GM23248 (cell line): ENCODE results near the gene GCK. TPM values are rescaled to one million over a fixed set of nuclear protein-coding genes. Genes with fewer than 3 reads are reported as not detected.

ENCODE experiments used
- DNase-seq: peaks from one replicate; pipeline ENCODE4 v3.0.0-alpha.2; 2015
- H2AFZ ChIP-seq: fragments of 200-600 bp; sonication (generic); 2 replicates; pipeline ENCODE4 v1.6.1; 2016; ENCODE audit warnings: antibody characterized with exemption
- H3F3A ChIP-seq: fragments of 200-600 bp; sonication (generic); 2 replicates; pipeline ENCODE4 v1.6.1; 2016; ENCODE audit warnings: mild to moderate bottlenecking, antibody characterized with exemption, mixed run types; ENCODE audit not compliant: insufficient read depth
- H3K27ac ChIP-seq: fragments of 200-600 bp; sonication (generic); 2 replicates; pipeline ENCODE4 v1.5.1; 2016; ENCODE audit warnings: mild to moderate bottlenecking
- H3K27me3 ChIP-seq: fragments of 200-600 bp; sonication (generic); replicated peaks from 2 replicates; pipeline ENCODE4 v1.6.1; 2016; ENCODE audit warnings: mild to moderate bottlenecking; ENCODE audit not compliant: insufficient read depth
- H3K36me3 ChIP-seq: fragments of 200-600 bp; sonication (generic); 2 replicates; pipeline ENCODE4 v1.6.1; 2016; ENCODE audit warnings: low read depth, mild to moderate bottlenecking
- H3K4me1 ChIP-seq: fragments of 200-600 bp; sonication (generic); 2 replicates; pipeline ENCODE4 v1.6.1; 2016; ENCODE audit warnings: mild to moderate bottlenecking; ENCODE audit not compliant: insufficient read depth
- H3K4me2 ChIP-seq: fragments of 200-600 bp; sonication (generic); one replicate; pipeline ENCODE4 v1.6.1; 2016; ENCODE audit warnings: mild to moderate bottlenecking; ENCODE audit not compliant: unreplicated experiment
- H3K4me3 ChIP-seq: fragments of 200-600 bp; sonication (generic); 2 replicates; pipeline ENCODE4 v1.5.1; 2016; ENCODE audit warnings: mild to moderate bottlenecking
- H3K79me2 ChIP-seq: fragments of 200-600 bp; sonication (generic); 2 replicates; pipeline ENCODE4 v1.6.1; 2016; ENCODE audit warnings: mild to moderate bottlenecking; ENCODE audit not compliant: insufficient read depth
- H3K9ac ChIP-seq: fragments of 200-600 bp; sonication (generic); 2 replicates; pipeline ENCODE4 v1.6.1; 2016; ENCODE audit warnings: mild to moderate bottlenecking
- H3K9me2 ChIP-seq: fragments of 200-600 bp; sonication (generic); 2 replicates; pipeline ENCODE4 v1.6.1; 2016; ENCODE audit warnings: mixed run types, mild to moderate bottlenecking, moderate library complexity; ENCODE audit not compliant: insufficient read depth
- H3K9me3 ChIP-seq: fragments of 200-600 bp; sonication (generic); one replicate; pipeline ENCODE4 v1.6.1; 2017; ENCODE audit warnings: low read depth
- H4K20me1 ChIP-seq: fragments of 200-600 bp; sonication (generic); 2 replicates; pipeline ENCODE4 v1.6.0; 2016; ENCODE audit not compliant: insufficient read depth
- EZH2 ChIP-seq: fragments of 200-600 bp; sonication (generic); IDR thresholded peaks from 2 replicates; pipeline ENCODE4 v1.6.1; 2018; ENCODE audit warnings: antibody characterized with exemption, mild to moderate bottlenecking; ENCODE audit not compliant: insufficient read depth, poor library complexity, severe bottlenecking
- EZH2phosphoT487 ChIP-seq: fragments of 200-600 bp; sonication (generic); IDR thresholded peaks from 2 replicates; pipeline ENCODE4 v1.6.1; 2018; ENCODE audit warnings: antibody characterized with exemption, moderate library complexity, mild to moderate bottlenecking, low read depth; ENCODE audit not compliant: insufficient read depth
- WGBS, 2 experiments: methylation state at CpG; one replicate each; pipeline ENCODE4 v1.1.6; 2015 to 2017; ENCODE audit warnings: low lambda C conversion rate in 2 of 2, low coverage in 1 of 2; ENCODE audit errors: missing lambda C conversion rate in 2 of 2; 5-methylcytosine and 5-hydroxymethylcytosine counted together
- in situ Hi-C: fragments of 300-500 bp; cut with MboI; formaldehyde crosslinking; loops from 2 replicates; pipeline ENCODE4 v1.15.0; 2020
- polyA plus RNA-seq: library from polyadenylated mRNA; unstranded; fragments of >200 nt; fragmentation: Nextera tagmentation; extraction: Ambion mirVana; gene quantifications from 2 replicates; pipeline ENCODE4 v1.2.1, GENCODE V29; 2016
- small RNA-seq: library from RNA; depleted of rRNA; stranded (forward); fragments of <200 nt; gene quantifications from one replicate; pipeline ENCODE3, GENCODE V24; 2014; ENCODE audit warnings: low read depth, low replicate concordance
- total RNA-seq: library from RNA; depleted of rRNA; stranded (reverse); fragments of >200 nt; shearing (Covaris generic); gene quantifications from 2 replicates; pipeline ENCODE4 v1.2.3, GENCODE V29; 2014; rRNA removed

GCK gene
- total and polyA plus RNA-seq, 2 experiments from 2014 or later = 0.11 to 0.23 TPM

DNA sequence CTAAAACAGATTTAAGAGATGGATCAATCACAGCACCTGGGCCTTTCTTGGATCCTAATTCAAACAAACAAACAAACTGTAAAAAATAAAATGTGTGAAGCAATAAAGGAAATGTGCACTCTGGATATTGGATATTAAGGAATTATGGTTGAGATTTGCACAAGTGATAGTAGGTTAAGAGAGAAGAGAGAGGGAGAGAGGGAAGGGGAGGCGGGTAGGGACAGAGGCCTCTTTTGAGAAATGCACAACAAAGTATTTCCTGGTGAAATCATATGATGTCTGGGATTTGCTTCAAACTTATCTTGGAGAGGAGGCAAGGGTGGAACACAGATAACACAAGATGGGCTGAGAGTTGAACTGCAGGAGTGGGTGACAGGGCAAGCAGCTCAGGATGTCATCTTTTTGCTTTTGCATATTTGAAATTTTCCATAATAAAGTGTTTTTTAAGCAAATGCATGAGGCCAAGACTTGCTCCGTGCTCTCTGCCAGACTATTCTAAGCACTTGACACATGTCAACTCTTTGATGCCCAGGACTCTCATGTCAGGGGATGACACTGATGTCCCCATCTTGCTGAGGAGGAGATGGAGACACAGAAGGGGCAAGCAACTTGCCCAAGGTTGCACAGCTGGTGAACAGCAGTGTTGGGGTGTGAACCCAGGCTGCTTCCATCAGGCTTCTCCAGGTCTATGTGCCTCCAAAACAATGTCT is 94.2 kb downstream of the GCK start:
- DNase-seq = no peak
- no peaks in the 10 kb centered on the region for H4K20me1 ChIP-seq
- no peak overlapping the region for H3K4me3 ChIP-seq
- WGBS, 2 experiments = 38 to 41% methylated on average over 2 of the region's 2 CpGs
- H2AFZ ChIP-seq = peak overlapping the region; percentile 56
- no peaks in the 10 kb centered on the region for H3K9me2 ChIP-seq
- H3K4me1 ChIP-seq = peaks cover 5% of the 10 kb centered on the region; the same call in 1 of the 2 replicates
- no peak overlapping the region for H3K4me2 ChIP-seq
- H3K27me3 ChIP-seq = no peaks in the 10 kb centered on the region
- H3K9ac ChIP-seq = no peak overlapping the region
- H3K36me3 ChIP-seq = no peaks in the 10 kb centered on the region
- H3K9me3 ChIP-seq = no peaks in the 10 kb centered on the region
- in situ Hi-C loops = no loop called here
- H3F3A ChIP-seq = peaks cover 9% of the 10 kb centered on the region; the same call in 1 of the 2 replicates
- TF ChIP-seq EZH2 = no peak
- no peak for TF ChIP-seq EZH2phosphoT487
- no peak overlapping the region for H3K27ac ChIP-seq
- no peaks in the 10 kb centered on the region for H3K79me2 ChIP-seq

DNA sequence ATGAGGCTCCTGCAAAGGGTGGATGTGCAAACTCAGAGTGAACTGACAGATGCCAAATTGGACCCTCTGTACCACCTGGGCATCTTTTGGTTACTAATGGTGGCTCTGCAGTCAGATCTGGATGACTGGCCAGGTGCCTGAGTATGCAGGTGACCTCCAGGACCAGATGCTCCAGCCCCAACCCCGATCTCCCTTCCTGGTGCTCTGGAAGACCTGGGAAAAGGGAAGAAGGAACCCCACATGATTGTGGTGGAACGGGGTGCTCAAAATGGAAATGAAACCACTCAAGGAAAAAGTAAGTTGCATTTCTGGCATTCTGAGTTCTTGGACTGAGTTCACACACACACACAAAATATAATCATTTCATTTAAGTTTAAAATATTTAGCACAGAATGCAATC is 94.9 kb downstream of the GCK start:
- no peaks in the 10 kb centered on the region for H3K36me3 ChIP-seq
- peak overlapping the region; percentile 56 for H2AFZ ChIP-seq
- peaks cover 12% of the 10 kb centered on the region for H3K4me1 ChIP-seq
- no peaks in the 10 kb centered on the region for H3K9me2 ChIP-seq
- in situ Hi-C loops = no loop called here
- no peaks in the 10 kb centered on the region for H3K79me2 ChIP-seq
- H3K4me2 ChIP-seq = no peak overlapping the region
- no peak for DNase-seq
- H3F3A ChIP-seq = peaks cover 10% of the 10 kb centered on the region
- no peak overlapping the region for H3K27ac ChIP-seq
- H3K27me3 ChIP-seq = no peaks in the 10 kb centered on the region
- no peaks in the 10 kb centered on the region for H4K20me1 ChIP-seq
- no peaks in the 10 kb centered on the region for H3K9me3 ChIP-seq
- 68 to 71% methylated on average over 2 of the region's 2 CpGs for WGBS, 2 experiments
- no peak for TF ChIP-seq EZH2
- no peak for TF ChIP-seq EZH2phosphoT487
- H3K9ac ChIP-seq = no peak overlapping the region
- H3K4me3 ChIP-seq = no peak overlapping the region

Small RNA genes within 50 kb of the gene (small RNA-seq; reads per million reads assigned to genes)
- not detected for gene RNA5SP230

Other genes with a start within 250 kb of the GCK start
- gene SPDYE1, start 191.5 kb downstream of the GCK start, total RNA-seq = not detected in 2 replicates
- gene SPDYE1, start 191.5 kb downstream of the GCK start, polyA plus RNA-seq = 0.28 and 0.60 TPM in 2 replicates
- gene DBNL, start 144.7 kb downstream of the GCK start, total RNA-seq = 175 and 196 TPM in 2 replicates
- gene DBNL, start 144.7 kb downstream of the GCK start, polyA plus RNA-seq = 145 and 163 TPM in 2 replicates
- not detected in 2 replicates for gene PGAM2, start 123.9 kb downstream of the GCK start, total RNA-seq
- not detected in 2 replicates for gene PGAM2, start 123.9 kb downstream of the GCK start, polyA plus RNA-seq
- 13.9 and 20.3 TPM in 2 replicates for gene POLM, start 106.9 kb downstream of the GCK start, total RNA-seq
- 10.7 and 12.9 TPM in 2 replicates for gene POLM, start 106.9 kb downstream of the GCK start, polyA plus RNA-seq
- gene AEBP1, start 85.1 kb downstream of the GCK start, total RNA-seq = 53.0 and 63.2 TPM in 2 replicates
- 46.6 and 47.0 TPM in 2 replicates for gene AEBP1, start 85.1 kb downstream of the GCK start, polyA plus RNA-seq
- gene POLD2, start 65.9 kb downstream of the GCK start, total RNA-seq = 100 and 107 TPM in 2 replicates
- 164 and 166 TPM in 2 replicates for gene POLD2, start 65.9 kb downstream of the GCK start, polyA plus RNA-seq
- not detected in 2 replicates for gene MYL7, start 48.1 kb downstream of the GCK start, total RNA-seq
- 1.7 TPM in 1 of 2 replicates, not detected in the other for gene MYL7, start 48.1 kb downstream of the GCK start, polyA plus RNA-seq
- gene YKT6, start 11.5 kb upstream of the GCK start, total RNA-seq = 148 and 149 TPM in 2 replicates
- gene YKT6, start 11.5 kb upstream of the GCK start, polyA plus RNA-seq = 108 and 113 TPM in 2 replicates
- gene CAMK2B, start 136.2 kb upstream of the GCK start, total RNA-seq = 2.5 and 9.1 TPM in 2 replicates
- gene CAMK2B, start 136.2 kb upstream of the GCK start, polyA plus RNA-seq = 0.78 and 0.79 TPM in 2 replicates